Body of pancreas (tissue), 4 donors: ENCODE results near the gene CDK5RAP3. TPM values are rescaled to one million over a fixed set of nuclear protein-coding genes. Genes with fewer than 3 reads are reported as not detected.

Experiments used
- ATAC-seq: fragments of 150-250 bp; one replicate; pipeline ENCODE4 v1.9.1; 2016
- DNase-seq, 4 donors: peaks; one replicate each; pipeline ENCODE4 v3.0.0-alpha.2; 2019
- H3K27ac ChIP-seq, 4 donors: fragments of 200-600 bp; sonication (generic); 1 replicate in 3 of 4; 2 replicates in 1 of 4; pipeline versions ENCODE4 v1.5.1 to v1.6.1; 2016 to 2019; ENCODE audit warnings: mild to moderate bottlenecking in 1 of 4, mixed read lengths in 1 of 4, moderate library complexity in 1 of 4
- H3K27me3 ChIP-seq, 2 donors: fragments of 200-600 bp; sonication (generic); one replicate each; pipeline ENCODE4 v1.6.0; 2016; ENCODE audit warnings: mild to moderate bottlenecking in 1 of 2
- H3K36me3 ChIP-seq, 2 donors: fragments of 200-600 bp; sonication (generic); replicated peaks in 1 of 2; 2 replicates each; pipeline ENCODE4 v1.5.1; 2016; ENCODE audit warnings: low read depth in 2 of 2; ENCODE audit not compliant: insufficient read depth in 1 of 2
- H3K4me1 ChIP-seq: fragments of 200-600 bp; sonication (generic); one replicate; pipeline ENCODE4 v1.6.0; 2016
- H3K4me3 ChIP-seq, 2 donors: fragments of 200-600 bp; sonication (generic); 1 replicate in 1 of 2; 2 replicates in 1 of 2; pipeline ENCODE4 v1.5.1; 2016 to 2019
- H3K9me3 ChIP-seq, 3 donors: fragments of 200-600 bp; sonication (generic); 1 replicate in 2 of 3; 2 replicates in 1 of 3; pipeline ENCODE4 v1.5.1; 2016
- POLR2A ChIP-seq, 3 donors: fragments of 450-650 bp; IDR thresholded peaks; one replicate each; pipeline ENCODE4 v1.6.1; 2016; ENCODE audit warnings: antibody characterized with exemption in 3 of 3, mild to moderate bottlenecking in 2 of 3
- WGBS, 2 donors: methylation state at CpG; one replicate each; pipeline ENCODE4 v1.1.5; 2017; 5-methylcytosine and 5-hydroxymethylcytosine counted together
- intact Hi-C: fragments of 100-400 bp; cut with DNase I; formaldehyde crosslinking; loops from one replicate; pipeline ENCODE4 v1.15.1; 2023
- total RNA-seq, 2 donors: library from RNA; depleted of rRNA; stranded (reverse); fragments of >200 nt; gene quantifications; one replicate each; pipeline ENCODE4 v1.1.0, GENCODE V29; 2016
- TF ChIP-seq, protein P1 (sequence below), 7 experiments: fragments of 450-650 bp in 4 of 7; fragments of 200-600 bp in 3 of 7; sonication (generic) in 3 of 7; IDR thresholded peaks; one replicate each; pipeline ENCODE4 v1.5.1; 2016 to 2019; ENCODE audit warnings: antibody characterized with exemption in 7 of 7

CDK5RAP3 gene
- total RNA-seq, 2 donors from 2014 or later = 209 to 588 TPM

DNA sequence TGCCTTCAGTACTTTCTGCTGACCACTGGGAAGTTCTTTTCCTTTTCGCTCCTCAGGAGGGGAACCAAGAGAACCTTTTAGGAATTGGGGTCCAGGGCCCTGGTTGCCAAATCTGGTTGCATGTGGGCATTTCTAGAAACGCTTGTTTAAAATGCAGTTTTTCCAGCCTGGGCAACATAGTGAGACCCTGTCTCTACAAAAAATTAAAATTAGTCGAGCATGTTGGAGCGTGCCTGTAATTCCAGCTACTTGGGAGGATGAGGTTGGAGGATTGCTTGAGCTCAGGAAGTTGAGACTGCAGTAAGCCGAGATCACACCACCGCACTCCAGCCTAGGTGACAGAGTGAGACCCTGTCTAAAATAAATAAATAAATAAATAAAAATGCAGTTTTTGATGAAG lies 28.3 kb upstream of the CDK5RAP3 start:
- Histone ChIP-seq H3K4me1 (peaks cover 73% of the 10 kb centered on the region), H3K9me3 (no peaks in the 10 kb centered on the region), H3K4me3 (no peak overlapping the region), H3K27me3 (no peaks in the 10 kb centered on the region), H3K27ac (peak overlapping the region; percentile 82 to 92 (median 88)), H3K36me3 (no peaks in the 10 kb centered on the region)
- DNase-seq = no peak
- no peak for TF ChIP-seq POLR2A (IDR thresholded peaks at IDR 0.05)
- TF ChIP-seq, protein P1, sequence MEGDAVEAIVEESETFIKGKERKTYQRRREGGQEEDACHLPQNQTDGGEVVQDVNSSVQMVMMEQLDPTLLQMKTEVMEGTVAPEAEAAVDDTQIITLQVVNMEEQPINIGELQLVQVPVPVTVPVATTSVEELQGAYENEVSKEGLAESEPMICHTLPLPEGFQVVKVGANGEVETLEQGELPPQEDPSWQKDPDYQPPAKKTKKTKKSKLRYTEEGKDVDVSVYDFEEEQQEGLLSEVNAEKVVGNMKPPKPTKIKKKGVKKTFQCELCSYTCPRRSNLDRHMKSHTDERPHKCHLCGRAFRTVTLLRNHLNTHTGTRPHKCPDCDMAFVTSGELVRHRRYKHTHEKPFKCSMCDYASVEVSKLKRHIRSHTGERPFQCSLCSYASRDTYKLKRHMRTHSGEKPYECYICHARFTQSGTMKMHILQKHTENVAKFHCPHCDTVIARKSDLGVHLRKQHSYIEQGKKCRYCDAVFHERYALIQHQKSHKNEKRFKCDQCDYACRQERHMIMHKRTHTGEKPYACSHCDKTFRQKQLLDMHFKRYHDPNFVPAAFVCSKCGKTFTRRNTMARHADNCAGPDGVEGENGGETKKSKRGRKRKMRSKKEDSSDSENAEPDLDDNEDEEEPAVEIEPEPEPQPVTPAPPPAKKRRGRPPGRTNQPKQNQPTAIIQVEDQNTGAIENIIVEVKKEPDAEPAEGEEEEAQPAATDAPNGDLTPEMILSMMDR (IDR thresholded peaks at IDR 0.05) = no peak
- intact Hi-C loops = no loop called here
- no peak for ATAC-seq
- WGBS, 2 donors = 68 to 72% methylated on average over 6 of the region's 6 CpGs

DNA sequence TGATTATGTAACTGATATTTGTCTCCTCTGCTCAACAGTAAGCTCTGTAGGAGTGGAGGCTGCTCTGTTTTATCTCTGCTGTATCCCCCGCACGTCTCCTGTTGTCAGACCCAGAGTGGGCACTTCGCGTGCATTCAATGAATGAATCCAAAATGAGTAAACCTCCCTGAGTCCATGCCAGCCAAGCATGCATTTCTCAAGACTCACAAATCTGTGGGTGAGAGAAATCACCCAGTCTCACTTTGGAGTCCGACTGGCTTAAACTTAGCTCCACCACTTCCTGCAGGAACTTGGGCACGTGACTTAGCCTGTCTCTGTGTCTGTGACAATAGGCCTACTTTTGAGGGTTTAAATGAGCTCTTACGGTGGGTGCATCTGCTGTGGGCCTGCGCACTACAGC lies 25.8 kb upstream of the CDK5RAP3 start:
- H3K36me3 ChIP-seq = no peaks in the 10 kb centered on the region
- H3K4me1 ChIP-seq = peaks cover 96% of the 10 kb centered on the region
- H3K27ac ChIP-seq = peak overlapping the region; percentile 52 to 99 (median 96)
- no peaks in the 10 kb centered on the region for H3K9me3 ChIP-seq
- no peak for ATAC-seq
- intact Hi-C loops = no loop called here
- no peak for DNase-seq
- TF ChIP-seq POLR2A (IDR thresholded peaks at IDR 0.05) = no peak
- 69 to 81% methylated on average over 6 to 8 of the region's 8 CpGs for WGBS, 2 donors
- H3K4me3 ChIP-seq = no peak overlapping the region
- H3K27me3 ChIP-seq = no peaks in the 10 kb centered on the region

DNA sequence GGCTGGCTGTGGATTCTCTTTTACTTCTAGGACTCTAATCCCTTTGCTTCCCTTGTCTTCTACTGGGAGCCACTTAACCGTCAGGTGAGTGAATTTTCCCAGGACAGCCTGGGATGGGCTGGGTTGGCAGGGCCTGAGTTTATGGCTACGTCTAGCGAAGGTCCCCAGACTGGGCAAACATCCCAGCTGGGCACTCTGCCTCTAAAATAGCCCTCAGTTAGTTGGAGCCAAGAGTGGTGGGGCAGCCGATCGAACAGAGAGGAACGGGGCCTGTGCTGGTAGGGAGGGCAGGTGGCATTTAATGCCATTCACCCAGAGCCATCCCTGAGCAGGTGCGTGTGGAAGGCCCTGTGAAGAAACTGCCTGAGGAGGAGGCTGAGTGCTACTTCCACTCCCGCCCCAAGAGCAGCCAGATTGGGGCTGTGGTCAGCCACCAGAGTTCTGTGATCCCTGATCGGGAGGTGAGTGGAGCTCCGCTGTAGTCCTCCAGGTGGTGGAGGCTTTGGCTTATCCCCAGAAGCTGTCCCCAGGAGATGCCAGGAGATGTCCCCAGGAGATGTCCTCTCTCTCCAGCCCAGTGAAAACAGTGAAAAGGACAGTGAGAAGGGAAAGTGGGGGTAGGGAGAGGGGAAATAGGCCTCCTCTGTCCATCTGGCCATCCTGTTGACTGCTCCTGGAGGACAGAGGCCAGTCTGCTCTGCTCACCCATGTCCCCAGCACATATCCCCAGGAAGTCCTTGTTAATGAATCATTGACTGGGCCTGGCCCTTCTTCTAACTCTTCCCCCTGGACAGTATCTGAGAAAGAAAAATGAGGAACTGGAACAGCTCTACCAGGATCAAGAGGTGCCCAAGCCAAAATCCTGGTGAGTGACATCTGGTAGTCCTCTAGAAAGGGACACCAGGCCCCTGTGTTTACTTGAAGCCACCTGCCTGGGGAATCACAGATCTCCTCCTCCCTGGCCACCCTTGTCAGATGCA lies 25.1 kb upstream of the CDK5RAP3 start:
- DNase-seq = peak; percentile 57 to 79 (median 70)
- intact Hi-C loops = no loop called here
- no peaks in the 10 kb centered on the region for H3K27me3 ChIP-seq
- TF ChIP-seq, protein P1 (IDR thresholded peaks at IDR 0.05) = no peak
- no peak for TF ChIP-seq POLR2A (IDR thresholded peaks at IDR 0.05)
- H3K9me3 ChIP-seq = no peaks in the 10 kb centered on the region
- 26 to 45% methylated on average over 10 of the region's 10 CpGs for WGBS, 2 donors
- H3K27ac ChIP-seq = peak overlapping the region; percentile 52 to 99 (median 96)
- H3K4me3 ChIP-seq = no peak overlapping the region
- no peaks in the 10 kb centered on the region for H3K36me3 ChIP-seq
- ATAC-seq = no peak
- peaks cover 96% of the 10 kb centered on the region for H3K4me1 ChIP-seq

DNA sequence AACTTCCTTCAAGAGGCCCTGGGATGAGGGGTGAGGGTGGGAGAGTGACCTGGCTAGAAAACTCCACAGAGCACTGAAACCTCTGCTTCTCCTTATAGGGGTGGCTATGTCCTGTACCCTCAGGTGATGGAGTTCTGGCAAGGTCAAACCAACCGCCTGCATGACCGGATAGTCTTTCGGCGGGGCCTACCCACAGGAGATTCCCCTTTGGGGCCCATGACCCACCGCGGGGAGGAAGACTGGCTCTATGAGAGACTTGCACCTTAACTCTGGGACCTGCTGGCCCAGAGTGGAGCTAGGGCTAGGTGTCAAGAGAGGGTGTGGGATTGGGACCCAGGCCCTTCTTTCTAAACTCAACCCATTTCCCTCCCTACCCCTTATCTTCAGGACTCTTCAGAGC lies 24.4 kb upstream of the CDK5RAP3 start:
- 86 to 100% methylated on average over 4 to 6 of the region's 6 CpGs for WGBS, 2 donors
- H3K27ac ChIP-seq = peak overlapping the region; percentile 52 to 99 (median 96)
- TF ChIP-seq, protein P1 (IDR thresholded peaks at IDR 0.05) = no peak
- TF ChIP-seq POLR2A (IDR thresholded peaks at IDR 0.05) = no peak
- peaks cover 0 to 1% of the 10 kb centered on the region in 2 donors for H3K36me3 ChIP-seq
- H3K4me1 ChIP-seq = peaks cover 99% of the 10 kb centered on the region
- no peaks in the 10 kb centered on the region for H3K9me3 ChIP-seq
- no peaks in the 10 kb centered on the region for H3K27me3 ChIP-seq
- DNase-seq (peak in 1 of 4 donors; percentile 39), ATAC-seq (no peak)
- intact Hi-C loops = no loop called here
- no peak overlapping the region for H3K4me3 ChIP-seq

DNA sequence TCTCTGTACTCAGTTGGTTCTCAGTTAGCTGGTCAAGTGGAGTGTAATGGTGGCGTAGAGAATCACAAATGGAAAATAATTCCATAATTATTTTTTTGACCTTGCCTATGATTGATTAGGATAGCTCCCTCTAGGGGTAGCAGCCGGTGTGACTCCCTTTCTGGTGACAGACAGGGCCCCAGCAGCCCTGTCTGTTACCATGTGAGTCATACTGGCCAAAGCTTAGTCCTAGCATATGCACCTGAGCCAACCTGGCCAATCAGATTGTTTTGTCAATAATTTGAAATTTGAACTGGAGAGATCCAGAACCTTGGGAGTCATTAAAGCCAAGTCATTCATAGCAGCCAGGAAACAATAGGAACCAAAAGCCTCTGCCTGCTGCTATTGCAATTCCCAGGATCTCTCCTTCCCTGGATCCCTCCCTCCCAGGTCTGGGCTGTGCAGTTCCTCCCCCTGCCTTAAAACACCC lies 23.9 kb upstream of the CDK5RAP3 start:
- no peaks in the 10 kb centered on the region for H3K9me3 ChIP-seq
- peak; percentile 95 to 97 (median 96) for DNase-seq
- TF ChIP-seq POLR2A (IDR thresholded peaks at IDR 0.05) = peak in 2 of 3 donors; percentile 46 to 56
- TF ChIP-seq, protein P1 (IDR thresholded peaks at IDR 0.05) = peak; percentile 76 to 97 (median 92)
- intact Hi-C loops = no loop called here
- 0 to 13% methylated on average over 2 of the region's 2 CpGs for WGBS, 2 donors
- ATAC-seq = peak; percentile 75
- H3K27me3 ChIP-seq = no peaks in the 10 kb centered on the region
- no peak overlapping the region for H3K4me3 ChIP-seq
- peaks cover 99% of the 10 kb centered on the region for H3K4me1 ChIP-seq
- H3K36me3 ChIP-seq = peaks cover 0 to 4% of the 10 kb centered on the region in 2 donors
- peak overlapping the region; percentile 52 to 99 (median 96) for H3K27ac ChIP-seq
